GM18867 (cell line): ENCODE data around the gene MGAT5.

Experiments used
- ATAC-seq: cut with Tn5 transposase; IDR thresholded peaks from one replicate; pipeline ENCODE4 v1.9.1; 2021; ENCODE audit warnings: mild to moderate bottlenecking, moderate library complexity; ENCODE audit not compliant: unreplicated experiment

Gene MGAT5

DNA sequence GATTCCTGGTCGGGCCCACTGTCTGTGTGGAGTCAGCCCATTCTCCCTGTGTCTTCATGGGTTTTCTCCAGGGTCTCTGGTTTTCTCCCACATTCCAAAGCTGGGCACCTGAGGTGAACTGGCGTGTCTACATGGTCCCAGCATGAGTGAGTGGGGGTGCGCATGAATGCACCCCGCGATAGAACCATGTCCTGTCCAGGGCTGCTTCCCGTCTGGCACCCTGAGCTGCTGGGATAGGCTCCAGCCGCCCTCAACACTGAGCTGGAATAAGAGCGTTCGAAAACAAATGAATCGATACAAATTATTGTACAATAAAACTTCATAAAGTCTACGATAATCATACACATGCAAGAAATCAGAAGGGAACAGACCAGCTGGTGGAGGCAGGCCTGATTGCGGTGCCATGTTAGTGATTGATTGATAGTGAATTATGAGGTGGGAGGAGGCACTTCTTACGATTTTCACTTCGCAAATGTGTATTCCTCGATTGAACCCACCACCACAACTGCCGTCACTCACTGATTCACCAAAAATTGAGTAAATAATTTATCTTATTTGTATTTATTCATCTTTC lies 186.6 kb downstream of the MGAT5 start:
- ATAC-seq = no peak

DNA sequence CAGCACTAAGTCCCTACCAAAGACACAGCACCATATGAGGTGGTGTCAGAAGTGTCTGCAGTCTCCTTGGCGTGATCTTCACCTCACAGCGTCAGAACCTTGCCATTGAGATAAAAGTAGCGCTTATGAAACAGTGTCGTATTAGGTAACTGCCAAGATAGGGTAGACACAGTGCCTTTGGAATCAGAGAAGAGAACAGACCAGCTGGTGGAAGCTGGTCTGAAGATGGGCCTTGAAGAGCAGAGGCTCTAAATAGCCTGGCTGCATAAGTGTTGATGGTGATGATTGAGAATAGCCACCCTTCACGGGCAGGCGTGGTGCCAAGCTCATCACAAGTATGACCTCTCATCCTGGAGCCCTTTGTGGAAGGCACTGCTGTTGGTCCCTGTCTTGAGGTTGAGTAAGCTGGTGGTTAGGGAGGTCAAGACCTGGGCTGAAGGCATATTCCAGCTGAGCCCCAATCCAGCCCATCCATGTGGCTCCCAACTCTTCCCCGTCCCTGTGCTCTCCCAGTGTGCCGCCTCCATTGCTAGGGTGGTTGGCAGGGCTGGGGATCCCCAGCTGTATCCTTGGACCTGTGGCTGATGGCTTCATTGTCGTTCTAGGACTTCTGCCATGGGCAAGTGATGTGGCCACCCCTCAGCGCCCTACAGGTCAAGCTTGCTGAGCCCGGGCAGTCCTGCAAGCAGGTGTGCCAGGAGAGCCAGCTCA lies 187.4 kb downstream of the MGAT5 start:
- ATAC-seq = no peak

DNA sequence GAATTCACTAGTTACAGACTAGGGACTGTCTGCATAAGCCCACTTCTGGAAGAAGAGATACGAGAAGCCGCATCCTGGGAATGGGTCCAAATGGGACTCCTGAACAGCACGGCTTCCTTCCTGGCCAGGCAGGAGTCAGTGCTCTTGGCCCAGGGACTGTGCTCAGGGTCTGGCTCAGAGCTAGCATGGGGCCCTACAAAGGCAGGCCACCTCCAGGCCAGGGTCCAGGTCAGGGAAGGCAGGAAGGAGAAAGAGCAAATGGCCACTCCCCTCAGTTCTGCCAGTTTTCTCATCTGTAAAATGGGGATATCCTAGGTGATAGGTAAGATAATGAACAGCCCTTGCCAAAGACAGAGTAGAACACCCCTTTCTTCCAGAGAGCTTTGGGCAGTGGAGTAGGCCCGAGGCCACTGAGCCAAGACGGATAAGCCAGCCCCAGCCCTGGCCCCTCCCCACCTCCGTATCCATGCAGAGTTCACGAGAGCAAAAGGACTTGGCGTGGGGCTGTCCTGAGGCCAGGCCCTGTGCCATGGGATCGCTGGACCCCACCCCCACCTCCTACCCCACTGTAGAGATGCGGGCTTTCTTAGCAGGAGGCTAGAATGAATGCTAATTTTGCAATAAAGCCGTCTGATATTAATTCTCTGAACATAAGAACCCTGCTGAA lies 190.1 kb downstream of the MGAT5 start:
- no peak for ATAC-seq

DNA sequence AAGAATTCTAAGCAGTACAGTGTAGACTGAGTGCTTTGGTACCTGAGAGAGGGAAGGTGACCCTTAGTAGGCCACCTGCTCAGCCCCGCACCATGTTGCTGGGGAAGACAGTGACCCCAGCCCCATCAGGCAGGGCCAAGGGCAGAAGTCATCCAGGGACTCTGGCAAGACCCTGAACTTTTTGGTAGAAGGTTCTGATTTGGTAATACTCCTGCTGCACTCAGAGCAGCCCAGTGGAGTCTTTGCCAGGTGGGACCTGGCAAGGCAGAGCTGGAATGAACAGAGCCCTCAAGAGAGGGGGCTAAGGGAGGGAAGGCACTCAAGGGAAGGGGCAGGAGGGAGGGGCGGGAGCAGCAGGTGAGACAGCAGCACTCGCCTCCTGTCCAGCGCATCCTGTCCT lies 191.2 kb downstream of the MGAT5 start:
- ATAC-seq = no peak

DNA sequence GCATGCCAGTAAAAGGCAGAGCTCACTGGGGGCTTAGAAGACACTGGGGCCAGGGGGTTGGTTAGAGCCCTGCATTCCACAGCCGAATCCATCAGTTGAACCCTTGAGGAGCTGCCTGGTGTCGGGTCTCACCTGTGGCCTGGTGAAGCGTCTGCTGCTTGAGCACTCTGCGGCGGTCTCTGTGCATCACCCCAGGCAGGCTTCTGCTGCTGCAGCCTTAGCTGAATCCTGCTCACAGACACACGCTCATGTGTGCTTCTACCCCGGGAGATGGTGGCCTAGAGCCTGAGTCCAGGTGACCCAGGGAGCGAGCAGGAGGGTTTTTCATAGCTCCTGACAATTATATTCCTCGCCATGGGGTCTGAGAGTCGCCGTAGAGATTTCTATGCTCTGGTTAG lies 192.1 kb downstream of the MGAT5 start:
- no peak for ATAC-seq

DNA sequence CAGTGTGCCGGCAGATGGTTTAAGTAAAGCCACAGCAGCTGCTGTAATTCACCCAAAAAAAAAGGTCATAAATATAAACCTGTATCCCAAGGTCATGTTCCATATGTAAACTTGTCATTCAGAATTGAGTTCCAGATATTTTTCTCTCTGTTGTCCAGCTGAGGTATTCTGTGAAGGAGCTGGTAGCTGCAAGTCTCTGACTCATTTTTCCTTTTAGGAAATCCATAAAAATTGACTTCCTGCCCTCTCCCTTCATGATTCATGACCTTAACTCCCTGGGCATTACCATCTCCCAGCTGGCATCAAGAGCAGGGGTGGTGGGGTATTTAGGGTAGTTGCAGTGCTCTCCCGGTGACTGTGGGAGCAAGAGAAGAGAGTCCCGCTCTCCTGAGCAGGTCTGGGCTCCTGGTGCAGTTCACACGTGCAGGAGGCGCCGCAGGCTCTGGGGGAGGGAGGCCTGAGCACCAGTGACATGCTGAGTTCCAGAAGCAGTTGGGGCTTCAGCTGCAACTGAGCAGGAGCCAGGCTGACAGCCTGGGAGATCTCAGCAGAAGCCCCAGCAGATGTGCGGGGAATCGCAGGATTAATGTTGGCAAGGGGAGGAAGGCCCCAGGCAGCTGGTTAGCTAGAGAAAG lies 192.6 kb downstream of the MGAT5 start:
- no peak for ATAC-seq

DNA sequence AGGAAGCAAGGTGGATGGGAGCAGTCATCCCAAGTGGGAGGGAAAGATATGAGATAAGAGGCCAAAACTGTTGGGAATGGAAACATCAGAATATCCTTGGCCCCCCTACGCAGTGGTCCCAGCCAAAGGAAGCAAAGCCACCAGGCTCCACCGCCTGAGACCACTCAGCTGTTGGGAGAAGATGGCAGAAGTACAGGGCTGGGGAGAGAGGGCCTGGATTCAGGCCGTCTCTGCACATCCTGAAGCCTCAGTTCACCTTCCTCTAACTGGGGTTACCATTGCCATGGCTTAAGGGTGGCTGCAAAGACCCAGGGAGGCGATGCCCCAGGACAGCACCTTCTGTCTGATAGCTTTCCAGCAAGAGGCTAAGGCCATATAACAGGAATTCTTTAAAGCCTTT lies 193.8 kb downstream of the MGAT5 start:
- no peak for ATAC-seq

DNA sequence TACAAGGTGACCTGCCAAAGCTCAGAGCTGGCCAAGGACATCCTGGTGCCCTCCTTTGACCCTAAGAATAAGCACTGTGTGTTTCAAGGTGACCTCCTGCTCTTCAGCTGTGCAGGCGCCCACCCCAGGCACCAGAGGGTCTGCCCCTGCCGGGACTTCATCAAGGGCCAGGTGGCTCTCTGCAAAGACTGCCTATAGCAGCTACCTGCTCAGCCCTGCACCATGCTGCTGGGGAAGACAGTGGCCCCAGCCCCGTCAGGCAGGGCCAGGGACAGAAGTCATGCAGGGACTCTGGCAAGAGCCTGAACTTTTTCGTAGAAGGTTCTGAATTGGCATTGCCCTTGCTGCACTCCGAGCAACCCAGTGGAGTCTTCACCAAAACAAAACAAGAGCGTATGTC lies 194.8 kb downstream of the MGAT5 start:
- no peak for ATAC-seq

DNA sequence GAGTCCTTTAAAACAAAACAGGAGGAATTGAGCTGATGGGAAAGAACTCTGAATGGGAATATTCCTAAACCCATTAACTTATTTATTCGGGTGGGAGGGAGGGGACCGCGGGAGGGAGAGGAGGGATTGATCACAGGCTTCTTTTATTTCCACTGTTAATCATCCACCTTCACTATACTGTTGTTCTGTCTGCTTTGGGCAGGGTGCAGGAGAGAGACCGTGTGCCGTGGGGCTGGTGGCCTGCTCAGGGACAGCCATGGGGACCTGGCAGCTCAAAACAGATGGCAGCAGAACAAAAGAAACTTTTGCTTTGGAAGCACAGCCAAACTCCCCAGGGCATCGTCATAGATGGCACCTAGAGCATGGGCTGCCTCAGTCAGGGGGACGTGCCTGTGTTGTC lies 195.3 kb downstream of the MGAT5 start:
- no peak for ATAC-seq

DNA sequence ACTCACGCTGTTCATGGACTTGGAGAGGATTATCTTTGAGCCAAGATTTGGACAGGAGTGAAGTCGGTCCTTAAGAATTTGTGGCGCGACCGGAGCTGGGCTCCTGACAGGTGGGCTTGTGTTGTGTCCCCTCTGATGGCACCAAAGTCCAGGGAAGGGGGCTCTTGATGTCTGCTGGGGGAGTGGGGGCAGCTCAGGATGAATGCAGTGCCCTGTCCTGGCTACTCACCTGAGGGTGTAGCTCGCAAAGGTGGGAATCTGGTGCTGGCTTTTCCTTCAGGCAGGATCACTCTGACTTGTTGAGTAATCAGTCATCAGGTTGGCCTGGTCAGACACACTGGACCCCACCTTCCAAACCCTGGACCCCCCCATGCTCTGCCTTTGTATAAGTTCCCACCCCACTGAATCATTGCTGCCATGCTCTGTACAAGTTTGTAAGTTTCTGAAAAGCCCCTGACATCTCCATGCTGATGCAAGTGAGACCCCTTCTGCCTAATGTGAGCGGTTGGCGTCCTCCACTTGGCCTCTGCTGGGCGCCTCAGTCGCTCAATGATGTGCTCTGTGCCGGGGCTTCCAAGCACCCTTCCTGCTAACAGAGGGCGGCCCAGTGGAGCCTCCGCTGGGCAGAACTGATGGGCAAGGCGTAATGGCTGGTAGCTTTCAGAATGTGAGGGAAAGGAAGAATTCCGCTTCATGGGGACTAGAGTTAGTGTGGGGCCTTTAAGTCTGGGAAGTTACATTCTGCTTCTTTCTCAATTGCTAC lies 196.1 kb downstream of the MGAT5 start:
- no peak for ATAC-seq

DNA sequence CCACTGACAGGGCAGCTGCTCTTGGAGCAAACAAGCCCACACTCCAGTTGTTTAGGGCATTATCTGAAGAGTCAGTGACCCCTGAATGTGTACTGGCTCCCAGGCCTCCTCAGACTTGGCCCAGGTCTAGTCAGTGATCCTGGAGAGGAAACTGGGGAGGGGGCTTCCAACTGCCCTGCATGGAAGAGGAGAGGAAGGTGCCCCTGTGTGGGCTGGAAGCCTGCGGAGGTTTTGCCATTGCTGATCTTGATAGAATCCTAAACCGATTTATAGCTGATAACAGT lies 197.4 kb downstream of the MGAT5 start:
- no peak for ATAC-seq

DNA sequence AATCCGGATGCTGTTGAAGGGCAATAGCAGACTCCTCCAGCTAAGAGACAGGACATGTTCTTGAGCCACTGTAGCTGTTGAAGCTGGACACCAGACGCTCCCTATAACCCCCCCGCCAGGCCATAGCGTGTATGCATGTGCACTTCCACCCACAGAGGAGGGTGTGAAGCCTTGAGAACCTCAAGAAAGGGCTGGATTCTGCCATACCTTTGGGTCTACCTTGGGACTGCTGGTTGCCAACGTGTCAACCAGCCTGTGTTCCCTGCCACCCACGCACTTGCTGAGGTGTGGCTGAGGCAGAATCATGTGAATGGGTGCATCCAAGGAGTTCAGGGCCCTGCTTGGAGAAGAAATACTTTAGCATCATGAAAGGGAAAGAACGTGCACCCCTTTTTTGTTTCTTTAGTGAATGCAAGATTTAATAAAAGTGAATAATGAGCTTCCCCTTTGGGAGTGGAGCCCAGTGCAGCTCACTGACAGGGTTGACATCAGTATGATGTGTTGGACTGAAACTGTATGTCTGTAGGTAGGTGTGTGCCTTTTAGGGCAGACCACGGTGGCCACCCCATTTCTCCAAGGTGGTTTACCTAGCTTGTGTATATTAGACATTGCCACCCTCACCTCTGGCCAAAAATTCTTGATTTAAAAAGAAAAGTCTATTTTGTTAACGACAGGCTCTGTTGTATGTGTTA lies 198.3 kb downstream of the MGAT5 start:
- no peak for ATAC-seq

DNA sequence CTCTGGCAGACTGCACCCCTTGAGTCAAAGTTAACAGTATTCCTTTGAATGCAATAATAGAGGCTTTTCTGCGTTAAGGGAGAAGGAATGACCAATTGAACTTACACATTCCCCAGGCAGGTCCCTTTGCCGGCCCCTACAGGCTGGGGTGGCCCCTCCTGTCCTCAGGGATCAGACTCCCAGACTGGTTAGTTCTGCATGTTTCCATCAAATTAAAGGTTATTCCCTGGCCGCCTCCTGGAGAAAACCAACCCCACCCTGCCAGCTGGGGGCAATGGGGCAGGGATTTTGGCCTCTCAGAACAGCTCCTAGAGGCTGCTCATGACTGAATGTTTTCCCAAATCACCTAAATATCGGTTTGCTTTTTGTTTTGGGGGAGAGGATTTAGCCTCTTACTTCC lies 199.6 kb downstream of the MGAT5 start:
- ATAC-seq = no peak

DNA sequence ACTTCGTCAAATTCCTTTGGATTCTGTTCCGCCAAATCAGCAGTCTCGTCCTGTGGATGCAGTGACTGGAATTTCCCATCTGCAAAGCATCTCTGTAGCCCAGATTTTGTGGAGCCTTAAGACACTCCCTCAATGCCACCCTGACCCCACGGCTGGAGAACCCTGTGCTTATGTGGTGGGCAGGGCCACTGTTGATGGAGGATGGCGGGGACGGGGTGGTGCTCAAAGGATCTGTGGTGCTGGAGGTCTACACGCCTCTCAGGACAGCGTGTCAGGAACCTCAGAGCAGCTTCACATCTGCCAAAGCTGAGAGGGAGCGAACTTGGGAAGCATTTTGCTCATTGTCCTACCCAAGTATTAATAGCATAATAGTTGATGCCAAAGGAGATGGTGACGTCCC lies 200.1 kb downstream of the MGAT5 start:
- no peak for ATAC-seq

DNA sequence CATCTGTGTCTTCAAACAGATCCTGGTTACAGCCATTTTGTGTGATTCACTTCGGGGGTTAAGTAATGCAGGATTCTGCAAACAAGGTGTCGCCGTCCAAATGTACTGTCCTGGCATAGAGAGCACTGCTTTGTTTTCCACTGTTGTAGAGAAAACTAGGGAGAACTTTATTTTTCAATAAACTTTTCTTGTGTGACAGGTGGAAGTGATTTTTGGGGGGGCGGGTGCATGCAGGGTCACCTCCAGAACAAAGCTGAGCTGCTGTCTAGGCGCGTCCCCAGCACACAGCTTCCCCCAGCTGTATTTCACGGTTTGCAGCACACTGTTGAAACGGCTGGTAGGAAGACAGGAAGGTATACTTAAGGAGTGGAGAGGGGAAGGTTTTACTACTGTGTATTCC lies 200.6 kb downstream of the MGAT5 start:
- ATAC-seq = no peak

DNA sequence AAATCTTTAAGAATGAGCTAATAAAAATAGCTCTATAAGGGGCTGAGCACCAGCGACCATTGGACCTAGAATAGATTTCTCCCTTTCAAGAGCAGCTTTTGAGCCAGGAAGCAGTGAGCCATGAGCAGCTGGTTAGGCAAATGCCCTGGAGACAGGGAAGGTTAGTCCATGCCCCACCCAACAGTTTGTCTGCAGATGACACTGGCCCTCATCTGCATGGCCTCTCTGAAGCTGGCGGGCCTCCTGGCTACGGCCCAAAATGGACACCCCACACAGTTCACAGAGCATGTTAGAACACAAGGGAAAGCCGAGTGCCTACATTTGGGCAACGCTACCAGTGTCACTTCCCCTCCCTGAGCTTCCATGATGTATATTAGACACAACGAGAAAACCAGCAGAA lies 201.1 kb downstream of the MGAT5 start:
- ATAC-seq = no peak

DNA sequence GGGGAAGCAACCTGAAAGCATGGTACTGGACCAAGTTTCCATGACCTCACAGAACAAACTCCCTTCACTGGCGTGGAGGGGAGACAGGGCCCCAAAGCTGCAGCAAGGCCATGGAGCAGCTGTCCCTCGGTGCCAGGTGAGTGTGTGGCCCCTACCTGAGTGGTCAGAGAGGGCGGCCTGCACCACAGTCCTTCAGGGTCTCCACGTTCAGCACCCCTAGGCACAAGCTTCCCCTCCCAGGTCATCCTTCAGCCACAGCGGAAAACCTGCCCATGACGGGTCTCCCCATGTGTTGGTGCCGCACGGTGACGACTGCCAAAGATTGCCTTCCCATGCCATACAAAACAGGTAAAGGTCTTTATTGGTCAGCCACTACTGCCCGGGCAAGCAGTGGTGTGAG lies 201.6 kb downstream of the MGAT5 start:
- ATAC-seq = no peak

DNA sequence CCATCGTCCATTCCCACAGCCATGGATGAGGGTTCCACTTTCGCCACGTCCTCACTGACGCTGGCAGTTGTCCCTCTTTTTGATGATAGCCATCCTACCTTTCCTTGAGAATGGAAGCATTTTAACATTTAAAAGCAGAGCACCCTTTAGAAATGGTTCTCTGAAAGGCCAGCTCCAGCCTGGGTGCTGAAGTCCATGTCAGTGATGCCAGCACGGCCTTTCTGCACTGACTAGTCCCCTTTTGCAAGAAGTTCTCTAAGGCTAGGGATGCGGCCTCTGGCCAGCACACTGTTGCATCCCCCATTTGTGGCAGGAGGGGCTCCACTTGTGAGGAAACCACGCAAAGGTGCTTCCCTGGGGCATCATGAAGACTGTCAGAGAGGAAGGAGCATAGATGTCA lies 203.5 kb downstream of the MGAT5 start:
- ATAC-seq = no peak

DNA sequence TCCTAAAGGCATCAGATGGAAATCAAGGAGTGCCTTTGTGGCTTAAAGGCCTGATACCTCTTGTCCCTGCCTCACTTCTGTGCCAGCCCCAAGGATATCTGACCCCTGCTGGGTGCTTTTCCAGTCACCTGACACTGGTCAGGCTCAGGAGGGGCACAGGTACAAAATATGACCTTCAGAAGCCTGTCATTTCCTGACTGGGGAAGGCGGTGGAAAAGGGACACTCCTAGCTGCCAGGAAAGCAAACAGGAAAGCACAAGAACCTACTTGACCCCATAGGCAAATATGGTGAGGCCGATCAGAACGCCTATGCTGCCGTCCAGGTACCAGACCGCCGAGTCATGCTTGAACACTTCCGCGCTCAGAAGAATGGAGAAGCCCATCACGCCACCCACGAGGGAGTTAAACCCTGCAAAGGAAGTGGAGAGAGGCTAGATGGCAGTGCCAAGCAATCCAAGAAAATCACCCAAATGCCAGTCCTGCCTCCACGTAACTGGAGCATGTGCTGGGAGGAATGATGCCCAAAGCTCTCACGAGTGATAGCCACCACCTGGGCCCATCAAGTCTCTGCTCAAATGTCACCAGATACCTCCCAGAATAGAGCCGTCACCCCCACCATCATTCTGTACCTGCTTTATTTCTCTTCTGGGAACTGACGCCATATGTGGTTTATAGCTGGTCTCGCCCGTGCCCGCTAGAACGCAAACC lies 204.0 kb downstream of the MGAT5 start:
- ATAC-seq = no peak

DNA sequence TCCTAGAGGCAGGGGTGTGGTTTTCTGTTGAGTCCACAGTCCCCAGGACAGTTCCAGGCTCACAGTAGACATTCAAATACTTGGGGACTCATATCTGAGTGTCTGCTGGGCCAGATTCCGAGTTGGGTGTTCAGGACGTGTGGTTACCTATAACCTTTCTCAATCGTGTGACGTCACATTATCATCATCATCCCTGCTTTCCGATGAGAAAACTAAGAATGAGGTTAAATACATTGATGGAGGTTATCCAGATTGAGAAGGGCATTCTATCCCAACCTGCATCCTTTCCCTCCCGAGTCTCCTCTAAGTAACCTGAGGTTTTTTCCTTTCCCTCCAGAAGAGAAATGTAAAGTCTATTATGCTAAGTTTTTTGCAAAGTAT lies 204.6 kb downstream of the MGAT5 start:
- no peak for ATAC-seq
